ENCODE results near the gene PTPRK. TPM values are rescaled to one million over a fixed set of nuclear protein-coding genes. Genes with fewer than 3 reads are reported as not detected.

Gene PTPRK
- total and polyA plus RNA-seq, 7 donors = 6.0 to 51.3 (median 46.7) TPM

DNA sequence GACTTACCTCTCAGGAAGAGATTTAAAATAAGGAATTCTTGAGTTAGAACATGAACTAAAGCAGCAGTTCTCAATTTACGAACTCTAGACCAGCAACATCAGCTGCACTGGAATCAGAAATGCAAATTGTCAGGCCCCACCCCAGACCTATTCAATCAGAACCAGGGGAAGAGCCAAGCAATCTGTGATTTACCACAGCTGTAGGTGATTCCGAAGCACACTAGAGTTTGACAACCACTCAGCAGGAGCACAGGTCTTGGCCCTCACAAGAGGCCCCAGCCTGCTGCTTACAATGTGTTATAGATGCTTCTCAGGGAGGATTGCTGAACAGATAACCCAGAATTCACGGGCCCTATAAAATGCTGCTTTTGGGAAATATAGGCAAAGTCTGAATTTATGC is 279.2 kb downstream of the PTPRK start:
- H3K27me3 ChIP-seq = no peaks in the 10 kb centered on the region
- intact Hi-C loops (cut with DNase I) = no loop called here
- no peaks in the 10 kb centered on the region for H3K9me3 ChIP-seq
- H3K4me3 ChIP-seq = no peak overlapping the region
- TF ChIP-seq, protein P1, sequence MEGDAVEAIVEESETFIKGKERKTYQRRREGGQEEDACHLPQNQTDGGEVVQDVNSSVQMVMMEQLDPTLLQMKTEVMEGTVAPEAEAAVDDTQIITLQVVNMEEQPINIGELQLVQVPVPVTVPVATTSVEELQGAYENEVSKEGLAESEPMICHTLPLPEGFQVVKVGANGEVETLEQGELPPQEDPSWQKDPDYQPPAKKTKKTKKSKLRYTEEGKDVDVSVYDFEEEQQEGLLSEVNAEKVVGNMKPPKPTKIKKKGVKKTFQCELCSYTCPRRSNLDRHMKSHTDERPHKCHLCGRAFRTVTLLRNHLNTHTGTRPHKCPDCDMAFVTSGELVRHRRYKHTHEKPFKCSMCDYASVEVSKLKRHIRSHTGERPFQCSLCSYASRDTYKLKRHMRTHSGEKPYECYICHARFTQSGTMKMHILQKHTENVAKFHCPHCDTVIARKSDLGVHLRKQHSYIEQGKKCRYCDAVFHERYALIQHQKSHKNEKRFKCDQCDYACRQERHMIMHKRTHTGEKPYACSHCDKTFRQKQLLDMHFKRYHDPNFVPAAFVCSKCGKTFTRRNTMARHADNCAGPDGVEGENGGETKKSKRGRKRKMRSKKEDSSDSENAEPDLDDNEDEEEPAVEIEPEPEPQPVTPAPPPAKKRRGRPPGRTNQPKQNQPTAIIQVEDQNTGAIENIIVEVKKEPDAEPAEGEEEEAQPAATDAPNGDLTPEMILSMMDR (IDR thresholded peaks at IDR 0.05) = no peak
- TF ChIP-seq EP300 (IDR thresholded peaks at IDR 0.05) (no peak), POLR2AphosphoS5 (IDR thresholded peaks at IDR 0.05) (no peak), POLR2A (IDR thresholded peaks at IDR 0.05) (no peak)
- 66 to 80% methylated on average over 3 of the region's 3 CpGs for WGBS, 2 donors
- H3K27ac ChIP-seq = no peak overlapping the region
- H3K36me3 ChIP-seq = no peaks in the 10 kb centered on the region
- DNase-seq = no peak
- H3K4me1 ChIP-seq = no peaks in the 10 kb centered on the region

DNA sequence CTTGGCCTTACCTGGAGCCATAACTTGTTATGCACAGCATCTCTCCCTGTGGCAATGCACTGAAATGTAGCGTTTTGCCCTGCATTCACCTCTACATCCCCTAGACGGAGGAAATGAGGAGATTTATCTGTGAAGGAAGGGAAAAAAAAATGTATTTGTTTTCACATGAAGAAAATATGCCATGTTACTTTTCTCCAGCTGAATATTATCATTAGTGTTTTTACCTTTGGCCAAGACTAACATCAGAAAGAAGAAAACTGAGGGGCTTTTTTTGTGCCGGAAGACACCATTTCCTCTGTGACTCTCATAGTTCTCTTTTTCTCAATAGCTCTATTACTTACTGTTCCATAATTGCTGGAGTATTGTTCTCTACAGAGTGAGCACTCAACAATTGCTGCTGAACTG is 280.4 kb downstream of the PTPRK start:
- intact Hi-C loops (cut with DNase I) = no loop called here
- Histone ChIP-seq H3K27ac (no peak overlapping the region), H3K9me3 (no peaks in the 10 kb centered on the region), H3K27me3 (no peaks in the 10 kb centered on the region), H3K4me3 (no peak overlapping the region), H3K36me3 (no peaks in the 10 kb centered on the region), H3K4me1 (no peaks in the 10 kb centered on the region)
- TF ChIP-seq EP300 (IDR thresholded peaks at IDR 0.05) (no peak), POLR2AphosphoS5 (IDR thresholded peaks at IDR 0.05) (no peak), POLR2A (IDR thresholded peaks at IDR 0.05) (no peak)
- TF ChIP-seq, protein P1 (IDR thresholded peaks at IDR 0.05) = no peak
- DNase-seq = no peak
- 48 to 88% methylated on average over 3 of the region's 3 CpGs for WGBS, 2 donors

DNA sequence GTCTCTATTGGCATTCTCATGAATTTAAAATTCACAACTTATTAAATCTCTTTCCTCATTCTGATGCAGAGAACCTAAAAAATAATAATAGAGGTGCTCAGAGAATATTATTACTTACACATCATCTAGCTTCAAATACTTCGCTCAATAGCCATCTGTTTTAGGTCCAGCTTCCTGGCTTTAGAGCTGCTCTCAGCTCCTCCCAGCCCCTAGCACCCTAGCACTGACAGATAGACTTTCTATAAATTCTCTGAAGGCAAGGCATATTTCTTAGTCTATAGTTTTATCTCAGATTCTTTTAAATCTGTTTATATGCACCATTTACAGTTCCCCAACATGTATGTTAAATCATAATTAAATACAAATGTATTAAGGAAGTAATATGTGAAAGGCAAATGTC is 281.3 kb downstream of the PTPRK start:
- H3K27ac ChIP-seq = no peak overlapping the region
- DNase-seq = no peak
- H3K9me3 ChIP-seq = no peaks in the 10 kb centered on the region
- no peaks in the 10 kb centered on the region for H3K27me3 ChIP-seq
- WGBS, 2 donors = 84 to 97% methylated on average over 1 of the region's 1 CpG
- no peaks in the 10 kb centered on the region for H3K36me3 ChIP-seq
- H3K4me1 ChIP-seq = no peaks in the 10 kb centered on the region
- TF ChIP-seq, protein P1 (IDR thresholded peaks at IDR 0.05) = no peak
- intact Hi-C loops (cut with DNase I) = no loop called here
- H3K4me3 ChIP-seq = no peak overlapping the region

DNA sequence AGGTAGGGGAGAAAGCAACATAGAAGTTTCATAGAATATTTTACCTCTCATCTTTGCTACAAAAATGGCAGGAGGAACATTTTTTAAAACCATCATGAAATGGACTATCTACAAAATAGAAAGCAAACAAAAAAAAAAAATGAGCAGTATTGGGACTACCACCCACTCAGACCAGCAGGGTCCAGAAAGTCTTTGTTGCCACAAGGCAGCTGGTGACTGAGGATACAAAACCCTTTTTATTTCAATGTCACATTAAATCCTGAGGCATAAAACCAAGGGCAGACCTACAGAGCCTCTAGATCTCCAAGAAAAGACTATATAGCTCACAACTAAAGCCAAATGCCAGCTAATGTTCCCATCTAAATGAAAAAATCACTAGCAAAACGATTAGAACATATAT is 282.2 kb downstream of the PTPRK start:
- H3K27ac ChIP-seq = no peak overlapping the region
- no peaks in the 10 kb centered on the region for H3K9me3 ChIP-seq
- no peaks in the 10 kb centered on the region for H3K27me3 ChIP-seq
- TF ChIP-seq POLR2A (IDR thresholded peaks at IDR 0.05) (no peak), POLR2AphosphoS5 (IDR thresholded peaks at IDR 0.05) (no peak), EP300 (IDR thresholded peaks at IDR 0.05) (no peak)
- TF ChIP-seq, protein P1 (IDR thresholded peaks at IDR 0.05) = no peak
- 84 to 87% methylated on average over 1 of the region's 1 CpG for WGBS, 2 donors
- intact Hi-C loops (cut with DNase I) = no loop called here
- DNase-seq = no peak
- H3K4me3 ChIP-seq = no peak overlapping the region
- H3K36me3 ChIP-seq = no peaks in the 10 kb centered on the region
- H3K4me1 ChIP-seq = no peaks in the 10 kb centered on the region

DNA sequence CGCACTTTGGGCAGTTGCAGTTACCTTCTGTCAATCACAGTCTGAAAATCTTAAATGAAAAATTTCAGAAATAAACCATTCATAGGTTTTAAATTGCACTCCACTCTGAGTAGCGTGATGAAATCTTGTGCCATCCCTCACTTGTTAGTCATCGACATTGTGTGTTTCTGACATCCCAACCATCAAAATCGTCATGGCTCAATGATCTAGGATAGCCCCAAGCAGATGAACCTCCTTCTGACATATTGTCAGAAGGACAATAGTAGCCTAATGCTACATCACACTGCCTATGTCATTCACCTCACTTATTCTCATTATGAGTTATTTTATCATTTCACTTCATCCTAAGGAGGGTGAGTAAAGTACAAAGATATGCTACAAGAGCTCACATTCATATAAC is 284.8 kb downstream of the PTPRK start:
- H3K27me3 ChIP-seq = no peaks in the 10 kb centered on the region
- H3K4me1 ChIP-seq = no peaks in the 10 kb centered on the region
- no peak for DNase-seq
- 83 to 95% methylated on average over 4 of the region's 4 CpGs for WGBS, 2 donors
- intact Hi-C loops (cut with DNase I) = no loop called here
- no peaks in the 10 kb centered on the region for H3K9me3 ChIP-seq
- no peak overlapping the region for H3K4me3 ChIP-seq
- H3K27ac ChIP-seq = no peak overlapping the region
- TF ChIP-seq POLR2AphosphoS5 (IDR thresholded peaks at IDR 0.05) = no peak
- no peak for TF ChIP-seq EP300 (IDR thresholded peaks at IDR 0.05)
- TF ChIP-seq POLR2A (IDR thresholded peaks at IDR 0.05) = no peak
- TF ChIP-seq, protein P1 (IDR thresholded peaks at IDR 0.05) = no peak
- no peaks in the 10 kb centered on the region for H3K36me3 ChIP-seq

Measured in sigmoid colon (tissue), 7 donors.